ENCODE data around the gene CEBPE.

CEBPE gene

GRCh38 chr14:23104591-23105347 is 14.3 kb downstream of the CEBPE start, which contains the start of gene CIROP:
Gene CIROP, minus strand, starts transcription at chr14:23104989. Its CDS starts 69 bp downstream, at chr14:23104920.
- in situ Hi-C loops (cut with MboI; ENCODE audit: low sequenced_read_pairs) = no loop called here

GRCh38 chr14:23104070-23104590 is 14.9 kb downstream of the CEBPE start:
- in situ Hi-C loops (cut with MboI; ENCODE audit: low sequenced_read_pairs) = no loop called here

- in situ Hi-C loops (cut with MboI; ENCODE audit: low sequenced_read_pairs) = no loop called here
These were observed 15.5 kb downstream of the CEBPE start for GRCh38 chr14:23103581-23103980.

- in situ Hi-C loops (cut with MboI; ENCODE audit: low sequenced_read_pairs) = no loop called here
These were observed 16.3 kb downstream of the CEBPE start for GRCh38 chr14:23102801-23103200.

- in situ Hi-C loops (cut with MboI; ENCODE audit: low sequenced_read_pairs) = no loop called here
These were observed 16.9 kb downstream of the CEBPE start for GRCh38 chr14:23101986-23102625.

GRCh38 chr14:23101213-23101970 is 17.7 kb downstream of the CEBPE start:
- in situ Hi-C loops (cut with MboI; ENCODE audit: low sequenced_read_pairs) = no loop called here

- in situ Hi-C loops (cut with MboI; ENCODE audit: low sequenced_read_pairs) = no loop called here
These were observed 19.7 kb downstream of the CEBPE start for GRCh38 chr14:23099212-23099861.

GRCh38 chr14:23097786-23098185 is 21.3 kb downstream of the CEBPE start:
- in situ Hi-C loops (cut with MboI; ENCODE audit: low sequenced_read_pairs) = no loop called here

GRCh38 chr14:23095196-23096108 is 23.6 kb downstream of the CEBPE start, which contains the start of gene C14orf119:
Gene C14orf119, plus strand, starts transcription at chr14:23095505. Its CDS starts 2,154 bp downstream, at chr14:23097659.
- in situ Hi-C loops (cut with MboI; ENCODE audit: low sequenced_read_pairs) = no loop called here

GRCh38 chr14:23094666-23095195 is 24.3 kb downstream of the CEBPE start, which contains the start of gene ACIN1:
Gene ACIN1, minus strand, starts transcription at chr14:23095136. Its CDS starts 24 bp downstream, at chr14:23095112.
- in situ Hi-C loops (cut with MboI; ENCODE audit: low sequenced_read_pairs) = no loop called here

- in situ Hi-C loops (cut with MboI; ENCODE audit: low sequenced_read_pairs) = no loop called here
These were observed 24.9 kb downstream of the CEBPE start for GRCh38 chr14:23093991-23094665.

- in situ Hi-C loops (cut with MboI; ENCODE audit: low sequenced_read_pairs) = no loop called here
These were observed 25.5 kb downstream of the CEBPE start for GRCh38 chr14:23093526-23093925.

GRCh38 chr14:23093104-23093503 is 26.0 kb downstream of the CEBPE start:
- in situ Hi-C loops (cut with MboI; ENCODE audit: low sequenced_read_pairs) = no loop called here

GRCh38 chr14:23091294-23092225 is 27.5 kb downstream of the CEBPE start:
- in situ Hi-C loops (cut with MboI; ENCODE audit: low sequenced_read_pairs) = no loop called here

- in situ Hi-C loops (cut with MboI; ENCODE audit: low sequenced_read_pairs) = no loop called here
These were observed 28.8 kb downstream of the CEBPE start for GRCh38 chr14:23090254-23090636.

GRCh38 chr14:23089498-23090253 is 29.4 kb downstream of the CEBPE start:
- in situ Hi-C loops (cut with MboI; ENCODE audit: low sequenced_read_pairs) = no loop called here

- in situ Hi-C loops (cut with MboI; ENCODE audit: low sequenced_read_pairs) = no loop called here
These were observed 32.5 kb downstream of the CEBPE start for GRCh38 chr14:23086565-23086964.
